ENCODE data around the gene DCUN1D1.

DCUN1D1 gene

DNA sequence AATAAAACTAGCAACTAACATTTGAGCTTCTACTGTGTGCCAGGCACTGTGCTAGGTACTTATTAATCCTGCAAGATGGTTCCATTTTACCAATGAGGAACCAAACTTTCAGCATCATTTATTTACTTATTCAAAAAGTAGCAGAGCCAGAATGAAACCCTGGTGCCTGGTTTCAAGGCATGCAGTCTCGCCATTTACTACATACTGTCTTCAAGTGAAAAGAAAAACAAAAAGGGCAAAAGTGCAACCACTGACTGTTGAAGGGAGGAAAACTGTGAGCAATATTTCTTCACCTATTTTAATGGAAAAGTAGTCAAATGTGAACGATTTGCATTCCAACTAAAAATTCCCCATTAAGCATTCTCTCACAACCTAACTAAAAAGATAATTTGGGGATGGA is 8.7 kb downstream of the DCUN1D1 start:
- no peak for DNase-seq

DNA sequence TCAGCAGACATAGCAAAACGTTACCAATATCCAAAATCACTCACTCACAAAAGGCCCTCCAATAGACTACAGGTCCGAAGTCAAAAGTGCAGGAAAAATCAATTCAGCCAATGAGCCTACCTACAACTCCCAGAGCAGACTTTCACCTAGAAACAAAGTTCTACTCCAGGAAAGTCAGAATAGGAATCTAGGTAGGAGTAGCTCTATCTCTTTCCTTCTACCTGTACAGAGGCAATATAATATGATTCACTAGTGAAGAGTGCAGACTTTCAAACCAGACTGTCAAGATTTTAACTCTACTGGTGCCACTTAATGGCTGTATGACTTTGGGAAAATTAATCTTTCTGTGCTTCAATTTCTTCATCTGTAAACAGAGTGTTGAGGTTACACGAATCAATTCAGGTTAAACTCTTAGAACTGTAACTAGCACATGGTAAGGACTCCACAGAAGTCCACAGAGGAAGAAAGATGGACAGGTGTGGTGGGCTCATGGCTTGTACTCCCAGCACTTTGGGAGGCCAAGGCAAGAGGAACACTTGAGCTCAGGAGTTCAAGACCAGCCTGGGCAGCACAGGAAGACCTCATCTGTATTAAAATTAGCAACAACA is 9.4 kb downstream of the DCUN1D1 start:
- no peak for DNase-seq

DNA sequence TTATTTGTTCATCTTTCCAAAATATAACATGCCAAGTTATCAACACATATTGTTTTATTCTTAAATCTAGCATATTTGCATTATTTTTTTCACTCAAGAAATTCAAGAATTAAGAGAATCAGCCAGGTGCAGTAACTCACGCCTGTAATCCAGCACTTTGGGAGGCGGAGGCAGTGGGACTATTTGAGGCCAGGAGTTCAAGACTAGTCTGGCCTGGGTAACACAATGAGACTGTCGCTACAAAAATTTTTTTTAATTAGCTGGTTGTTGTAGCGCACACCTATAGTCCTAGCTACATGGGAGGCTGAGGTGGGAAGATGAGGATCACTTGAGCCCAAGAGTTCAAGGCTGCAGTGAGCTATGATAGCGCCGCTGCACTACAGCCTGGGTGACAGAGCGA is 10.5 kb downstream of the DCUN1D1 start:
- DNase-seq, result no peak

DNA sequence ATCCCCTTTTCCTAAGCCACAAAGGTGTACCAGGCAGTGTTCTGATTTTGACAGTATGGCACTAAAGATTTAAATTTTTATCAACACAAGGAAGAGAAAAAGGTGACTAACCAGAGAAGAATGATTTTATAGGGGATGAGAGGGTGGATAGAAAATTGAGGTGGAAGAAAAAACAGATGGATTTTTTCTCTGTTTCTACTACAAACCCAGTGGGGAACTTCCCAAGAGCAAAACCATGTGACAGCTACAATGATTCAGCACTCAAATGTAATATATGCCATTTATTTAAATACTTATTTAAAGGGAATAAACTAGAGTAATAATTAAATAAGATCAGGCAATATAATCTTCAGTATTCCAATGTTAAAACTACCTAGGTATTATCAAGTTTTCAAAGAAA is 11.1 kb downstream of the DCUN1D1 start:
- no peak for DNase-seq

DNA sequence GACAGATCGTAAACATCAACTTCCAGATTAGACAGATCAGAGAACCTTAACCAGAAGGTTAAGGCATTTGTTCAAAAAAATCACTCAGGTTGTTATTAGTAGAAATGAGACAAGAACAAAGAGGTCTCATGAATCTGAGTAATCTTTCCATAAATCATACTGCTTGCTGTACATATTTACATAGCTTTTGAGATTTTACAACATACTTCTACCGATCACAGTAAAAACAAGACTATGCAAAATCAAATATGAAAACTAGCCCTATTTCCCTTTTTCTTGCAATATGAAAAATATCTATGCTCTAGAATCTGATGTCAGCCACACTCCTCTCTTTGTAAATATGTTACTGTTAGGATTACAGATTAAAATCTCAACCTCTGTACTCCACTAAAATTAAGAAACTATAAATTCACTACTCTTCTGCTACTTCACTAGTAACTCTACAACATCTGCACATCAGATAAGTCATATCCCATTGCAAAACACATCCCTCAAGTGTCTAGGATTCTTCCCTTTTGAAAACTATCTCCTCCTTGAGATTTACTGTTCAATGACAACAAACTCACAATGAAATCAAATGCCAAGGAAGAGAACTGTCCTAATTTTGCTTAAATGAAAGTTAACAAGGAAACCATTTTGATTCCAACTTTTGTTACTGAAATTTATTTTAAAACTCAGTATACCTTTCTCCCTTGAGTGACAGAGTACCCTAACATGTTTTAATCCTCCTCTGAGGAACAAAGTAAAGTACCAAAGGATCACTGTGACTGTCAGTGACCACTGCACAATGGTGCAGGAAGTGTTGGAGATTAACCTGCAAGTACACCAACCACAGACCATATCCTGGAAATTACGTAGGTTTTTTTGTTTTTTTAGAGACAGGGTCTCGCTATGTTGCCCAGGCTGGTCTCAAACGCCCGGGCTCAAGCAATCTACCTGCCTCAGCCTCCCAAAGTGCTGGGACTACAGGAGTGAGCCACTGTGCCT is 12.8 kb downstream of the DCUN1D1 start:
- peak in 1 of 2 experiments; percentile 10 for DNase-seq

DNA sequence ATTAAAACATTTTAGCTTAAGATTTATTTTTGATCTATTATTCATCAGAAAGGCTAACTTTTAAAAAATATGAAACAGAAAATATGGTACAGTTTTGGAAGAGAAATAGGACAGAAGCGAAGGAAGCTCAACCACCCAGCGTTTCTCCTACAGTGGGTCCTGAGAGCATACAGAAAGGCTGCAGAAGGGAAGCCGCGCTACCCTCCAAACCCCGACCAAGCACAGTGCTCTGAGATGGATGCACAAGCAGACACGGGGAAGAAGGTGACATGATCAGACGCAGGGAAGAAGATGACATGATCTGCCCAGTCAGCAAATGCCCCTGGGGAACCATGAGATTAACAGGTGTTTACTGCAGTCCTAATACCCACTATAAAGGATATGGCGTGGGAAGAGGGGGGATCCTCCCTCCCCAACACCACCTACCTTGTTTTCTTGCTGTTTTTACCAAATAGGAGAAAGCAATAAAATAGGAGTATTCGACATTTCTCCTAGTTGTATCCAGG is 14.4 kb downstream of the DCUN1D1 start:
- no peak for DNase-seq

DNA sequence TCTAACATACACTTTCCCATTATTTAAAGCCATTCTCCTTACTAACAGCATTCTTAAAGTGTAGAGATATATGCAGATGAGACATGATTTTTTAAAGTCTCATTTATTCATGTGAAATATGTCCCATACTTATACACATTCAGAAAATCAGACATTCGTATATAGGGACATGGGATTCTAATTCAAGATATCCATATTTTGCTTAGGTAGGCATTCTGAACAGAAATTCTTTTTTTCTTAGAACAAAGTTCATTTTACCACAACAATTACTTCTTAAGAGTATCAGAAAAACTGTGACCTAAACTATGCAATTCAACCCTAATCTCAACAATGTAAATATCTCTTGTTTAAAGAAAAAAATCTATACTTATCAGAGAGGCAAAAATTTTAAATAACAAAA is 16.2 kb downstream of the DCUN1D1 start:
- DNase-seq, result no peak

DNA sequence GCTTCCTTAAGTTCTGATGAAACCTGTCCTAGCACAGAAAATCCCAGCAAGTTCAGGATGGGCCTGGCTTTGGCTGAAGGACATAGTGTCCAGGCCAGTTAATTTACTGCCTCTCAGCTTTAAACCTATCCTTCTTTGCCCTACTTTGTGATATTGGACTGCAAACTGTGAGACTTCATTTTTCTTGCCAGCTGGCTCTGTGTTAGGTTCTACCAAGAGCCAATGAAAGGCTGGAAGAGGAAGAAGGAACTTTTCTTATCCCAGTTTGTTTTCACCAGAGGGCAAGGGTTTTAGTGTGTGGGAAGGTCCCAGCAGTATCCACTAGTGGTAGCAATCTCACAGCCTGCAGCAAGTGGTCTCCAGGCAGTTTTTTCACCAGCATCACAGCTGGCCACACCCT is 18.2 kb downstream of the DCUN1D1 start:
- no peak for DNase-seq

DNA sequence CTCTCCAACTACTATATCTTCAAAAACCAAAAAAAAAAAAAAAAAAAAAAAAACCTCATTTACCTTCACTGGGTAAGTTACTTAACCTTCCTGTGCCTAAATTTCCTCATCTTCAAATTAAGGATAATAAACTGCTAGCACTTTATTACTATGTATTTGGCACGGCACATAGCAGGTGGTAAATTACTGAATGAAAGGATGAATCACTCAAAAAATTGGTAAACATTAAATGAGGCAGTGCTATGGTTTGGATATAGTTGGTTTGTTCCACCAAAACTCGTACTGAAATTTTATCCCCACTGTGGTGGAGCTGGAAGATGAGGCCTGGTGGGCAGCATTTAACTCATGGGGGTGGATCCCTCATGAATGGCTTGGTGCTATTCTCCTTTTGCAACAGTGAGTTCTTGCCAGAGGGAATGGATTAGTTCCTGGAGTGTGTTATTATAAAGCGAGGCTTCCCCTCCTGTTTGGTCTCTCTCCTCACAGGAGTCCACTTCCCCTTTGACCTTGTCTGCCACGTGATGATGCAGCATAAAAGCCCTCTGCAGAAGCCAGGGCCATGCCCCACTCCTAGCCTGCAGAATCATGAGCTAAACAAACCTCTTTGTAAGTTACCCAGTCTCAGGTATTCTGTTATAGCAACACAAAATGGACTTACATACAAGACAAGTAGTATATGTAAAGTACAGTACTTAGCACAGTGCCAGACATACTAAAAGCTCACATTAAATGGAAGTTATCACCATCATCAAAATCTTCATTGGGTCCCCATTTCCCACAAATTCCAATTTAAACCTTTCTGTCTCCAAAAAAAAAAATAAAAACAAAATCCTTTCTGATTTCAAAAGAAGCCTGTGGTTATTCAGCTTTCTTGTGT is 20.6 kb downstream of the DCUN1D1 start:
- DNase-seq, result peak; percentile 19 to 42

DNA sequence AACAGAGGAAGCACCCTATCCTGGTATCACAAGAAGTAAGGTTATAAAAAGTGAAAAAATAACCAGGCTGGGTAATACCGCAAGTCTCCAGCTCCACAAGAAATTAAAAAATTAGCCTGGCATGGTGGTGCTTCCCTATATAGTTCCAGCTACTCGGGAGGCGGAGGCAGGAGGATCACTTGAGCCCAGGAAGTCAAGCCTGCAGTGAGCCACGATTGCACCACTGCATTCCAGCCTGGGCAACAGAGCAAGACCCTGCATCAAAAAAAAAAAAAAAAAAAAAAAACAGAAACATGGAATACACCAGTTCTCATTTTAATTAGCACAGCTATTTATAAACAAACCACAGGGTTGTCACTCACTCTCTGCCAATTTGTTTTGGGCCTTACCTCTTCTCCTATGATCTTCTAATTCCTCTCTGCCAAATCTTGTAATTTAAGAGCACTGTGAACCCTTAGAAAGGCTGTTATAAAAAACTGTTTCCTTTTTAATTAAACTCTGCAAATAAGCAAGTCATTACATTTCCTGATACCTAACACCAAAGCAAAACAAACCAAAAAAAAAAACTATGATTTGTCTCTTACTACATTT is 22.6 kb downstream of the DCUN1D1 start:
- no peak for DNase-seq

DNA sequence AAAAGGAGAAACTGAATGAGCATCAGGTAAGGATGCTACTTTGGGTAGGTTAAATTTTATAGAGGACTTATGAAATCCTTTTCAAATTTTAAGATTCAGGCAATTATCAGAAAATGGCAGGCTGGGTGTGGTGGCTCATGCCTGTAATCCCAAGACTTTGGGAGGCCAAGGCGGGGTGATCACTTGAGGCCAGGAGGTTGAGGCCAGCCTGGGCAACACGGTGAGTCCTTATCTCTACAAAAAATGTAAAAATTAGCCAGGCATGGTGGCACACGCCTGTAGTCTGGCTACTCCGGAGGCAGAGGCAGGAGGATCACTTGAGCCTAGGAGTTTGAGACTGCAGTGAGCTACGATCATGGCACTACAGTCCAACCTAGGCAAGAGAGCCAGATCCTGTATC is 23.1 kb downstream of the DCUN1D1 start:
- DNase-seq, result no peak

DNA sequence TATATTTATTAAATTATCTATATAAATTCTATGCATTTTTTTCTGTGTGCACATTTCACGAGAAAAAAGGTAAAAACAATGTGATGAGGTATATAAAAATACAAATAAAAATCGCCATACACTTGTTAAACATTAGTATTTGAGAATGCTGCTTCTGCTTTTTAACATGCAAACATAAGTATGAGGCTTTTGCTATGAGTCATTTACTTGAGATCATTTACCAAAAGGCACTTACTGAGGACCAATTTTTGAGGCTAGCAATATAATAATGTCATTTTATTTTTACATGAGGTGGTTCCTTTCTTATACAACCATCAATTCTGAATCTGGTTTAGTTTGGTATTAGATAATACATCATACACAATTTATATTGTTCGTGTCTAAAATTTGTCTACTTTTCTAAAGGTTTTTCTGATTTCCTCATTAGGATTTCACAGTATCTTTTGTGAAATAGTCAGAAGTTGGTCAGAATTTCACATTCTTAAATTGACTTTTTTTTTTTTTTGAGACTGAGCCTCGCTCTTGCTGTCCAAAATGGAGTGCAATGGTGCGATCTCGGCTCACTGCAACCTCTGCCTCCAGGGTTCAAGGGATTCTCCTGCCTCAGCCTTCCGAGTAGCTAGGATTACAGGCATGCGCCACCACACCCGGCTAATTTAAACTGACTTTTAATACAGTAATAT is 25.6 kb downstream of the DCUN1D1 start:
- no peak for DNase-seq

DNA sequence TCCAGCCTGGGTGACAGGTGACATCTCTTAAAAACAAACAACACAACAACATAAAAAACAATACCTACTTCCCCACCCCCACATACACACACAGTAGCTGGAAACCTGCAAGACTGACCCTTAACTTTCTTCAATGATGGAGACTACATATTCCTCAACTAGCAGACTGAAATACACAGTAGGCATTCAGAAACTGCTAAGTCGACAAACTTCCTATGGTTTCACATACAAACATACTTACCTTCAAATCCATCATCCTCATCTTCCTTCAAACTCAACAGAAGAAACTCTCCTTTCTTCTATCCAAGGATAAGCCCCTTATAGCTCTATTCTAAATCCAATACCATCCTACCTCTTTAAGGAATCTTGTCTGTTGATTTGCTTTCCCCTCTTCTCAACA is 30.6 kb downstream of the DCUN1D1 start:
- DNase-seq, result no peak

DNA sequence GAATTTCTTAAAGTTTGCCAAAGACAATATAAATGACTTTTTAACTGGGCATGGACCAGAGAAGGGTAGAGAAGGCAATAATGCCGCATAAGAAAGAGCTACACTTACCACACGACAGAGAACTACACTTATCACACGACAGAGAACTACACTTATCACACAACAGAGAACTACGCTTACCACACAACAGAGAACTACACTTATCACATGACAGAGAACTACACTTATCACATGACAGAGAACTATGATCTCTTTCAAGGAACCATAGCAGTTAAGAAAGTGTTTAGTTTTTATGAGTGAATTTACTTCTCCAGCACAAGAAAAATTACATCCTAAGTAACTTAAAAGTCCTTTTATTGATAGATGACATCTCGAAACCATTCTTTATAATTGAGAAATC is 32.0 kb downstream of the DCUN1D1 start:
- no peak for DNase-seq

DNA sequence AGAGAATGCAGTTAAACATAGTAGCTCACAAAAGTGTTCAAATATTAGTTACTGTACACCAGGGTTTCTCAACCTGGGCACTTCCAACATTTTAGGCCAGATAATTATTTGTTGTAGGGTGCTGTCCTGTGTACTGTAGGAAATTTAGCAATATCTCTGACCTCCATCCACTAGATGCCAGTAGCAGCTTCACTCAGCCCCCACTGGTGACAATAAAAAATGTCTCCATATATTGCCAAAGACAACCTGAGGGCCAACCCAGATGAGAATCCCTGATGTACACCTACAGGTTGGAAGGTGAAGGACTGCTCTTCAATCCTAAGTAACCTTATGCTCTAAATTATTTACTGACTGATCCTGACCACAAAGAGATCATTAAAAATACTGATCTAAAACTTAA is 32.5 kb downstream of the DCUN1D1 start:
- peak; percentile 19 to 27 for DNase-seq

DNA sequence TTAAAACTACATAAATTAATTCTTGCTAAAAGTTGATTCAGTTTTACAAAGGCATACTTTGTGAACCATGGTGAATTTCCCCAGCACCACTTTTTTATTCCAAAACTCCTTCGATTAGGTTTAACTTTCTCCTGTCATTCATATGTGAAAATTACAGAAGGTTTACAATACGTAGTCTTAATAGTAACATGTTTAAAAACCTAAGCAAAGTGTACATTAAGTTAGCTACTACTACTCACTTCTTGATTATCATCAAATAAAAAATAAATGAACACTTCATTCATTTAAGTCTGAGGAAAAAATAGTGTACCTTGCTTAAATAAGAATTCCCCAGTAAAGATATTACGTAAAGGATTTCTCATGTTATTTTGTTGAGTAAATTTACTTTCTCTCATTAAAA is 38.6 kb downstream of the DCUN1D1 start:
- DNase-seq, result no peak

DNA sequence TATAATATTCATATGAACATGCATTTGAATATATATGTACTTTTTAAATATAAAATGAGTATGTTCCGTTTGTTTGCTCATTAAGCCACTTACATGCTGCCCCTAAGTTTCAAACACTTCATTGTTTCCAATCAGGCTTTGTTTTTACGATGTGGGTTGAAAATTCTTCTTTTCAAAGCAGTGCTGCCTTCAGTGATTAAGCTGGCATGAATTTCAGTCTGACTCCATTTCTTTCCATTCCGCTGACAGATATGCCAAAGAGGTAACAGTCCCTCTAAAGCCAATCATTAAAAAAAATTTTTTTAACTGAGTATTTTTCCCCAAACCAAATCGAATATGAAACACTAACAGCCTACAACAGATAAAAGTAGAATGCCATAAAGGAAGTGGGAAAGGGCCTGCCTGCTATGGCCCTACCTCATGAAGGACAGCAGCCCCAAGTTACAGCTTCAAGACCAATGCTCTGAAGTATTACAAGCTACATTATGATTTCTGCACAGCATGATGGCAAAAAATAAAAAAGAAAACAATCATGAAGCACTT is 40.0 kb downstream of the DCUN1D1 start:
- DNase-seq, result no peak

DNA sequence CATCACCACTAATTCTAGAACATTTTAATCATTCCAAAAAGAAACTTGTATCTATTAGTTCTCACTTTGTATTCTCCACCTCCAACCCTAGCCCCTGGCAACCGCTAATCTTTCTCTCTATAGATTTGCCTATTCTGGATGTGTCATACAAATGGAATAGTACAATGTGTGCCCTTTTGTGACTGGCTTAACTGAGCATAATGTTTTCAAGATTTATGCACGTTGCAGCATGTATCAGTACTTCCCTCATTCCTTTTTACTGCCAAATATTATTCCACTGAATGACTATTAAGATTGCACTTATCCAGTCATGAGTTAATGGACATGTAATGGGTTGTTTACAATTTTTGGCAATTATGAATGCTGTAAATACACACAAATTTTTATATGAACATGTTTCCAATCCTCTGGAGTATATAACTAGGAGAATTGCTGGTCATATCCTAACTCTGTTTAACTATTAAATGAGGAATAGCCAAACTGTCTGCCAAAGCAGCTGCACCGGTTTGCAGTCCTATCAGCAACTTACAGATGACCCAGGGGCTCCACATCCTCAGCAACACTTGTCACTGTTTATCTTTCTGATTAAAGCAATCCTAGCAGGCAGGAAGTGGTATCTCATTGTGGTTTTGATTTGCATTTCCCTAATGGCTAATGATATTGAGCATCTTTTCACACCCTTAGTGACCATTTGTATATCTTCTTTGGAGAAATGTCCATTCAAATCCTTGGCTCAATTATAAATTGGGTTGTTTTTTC is 42.9 kb downstream of the DCUN1D1 start:
- DNase-seq, result no peak

DNA sequence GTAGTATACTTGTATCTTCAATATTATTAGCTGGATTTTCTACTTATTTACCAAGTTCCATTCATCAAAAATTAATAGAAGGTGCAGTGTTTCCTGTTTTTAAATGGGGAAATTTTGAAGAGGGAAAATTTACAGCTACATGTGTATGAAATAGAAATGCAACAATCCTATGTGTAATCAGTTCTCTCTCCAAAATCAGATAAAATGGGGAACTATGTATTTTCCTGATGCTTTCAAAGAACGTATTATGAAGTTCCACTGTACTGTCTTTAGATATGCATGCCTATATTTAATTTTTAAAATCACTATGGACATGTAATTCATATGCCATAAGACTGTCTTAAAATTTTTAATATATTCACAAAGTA is 43.4 kb downstream of the DCUN1D1 start:
- no peak for DNase-seq

DNA sequence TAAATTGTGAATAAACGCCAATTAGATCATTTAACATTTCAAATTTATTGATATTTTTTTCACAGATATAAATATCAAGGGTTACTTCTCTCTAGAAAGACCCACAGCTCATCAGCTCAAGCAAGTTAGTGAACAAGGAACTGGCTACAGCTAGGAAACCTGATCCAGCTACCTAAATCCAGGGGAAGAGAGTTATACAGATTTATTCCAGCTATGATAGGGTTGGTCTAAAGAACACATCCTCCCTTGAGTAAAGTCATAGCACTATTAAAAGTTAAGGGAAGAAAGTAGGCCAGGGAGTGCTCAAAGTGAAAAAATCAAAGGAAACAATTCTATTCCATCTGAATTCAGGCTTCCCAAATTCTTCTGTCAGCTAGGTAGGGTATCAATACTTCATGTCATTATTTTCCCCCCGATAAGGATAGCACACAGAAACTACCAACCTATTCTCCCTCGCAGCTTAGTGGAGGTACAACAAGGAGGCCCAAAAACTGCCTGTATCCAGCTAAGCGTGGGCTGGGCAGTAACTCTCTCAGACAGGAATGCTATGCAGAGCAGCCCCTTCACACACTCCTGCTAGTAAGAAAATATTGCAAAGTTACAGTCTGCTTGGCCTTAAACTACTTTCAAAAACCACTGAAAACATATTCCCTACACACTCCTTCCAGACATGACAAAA is 44.0 kb downstream of the DCUN1D1 start:
- no peak for DNase-seq

DNA sequence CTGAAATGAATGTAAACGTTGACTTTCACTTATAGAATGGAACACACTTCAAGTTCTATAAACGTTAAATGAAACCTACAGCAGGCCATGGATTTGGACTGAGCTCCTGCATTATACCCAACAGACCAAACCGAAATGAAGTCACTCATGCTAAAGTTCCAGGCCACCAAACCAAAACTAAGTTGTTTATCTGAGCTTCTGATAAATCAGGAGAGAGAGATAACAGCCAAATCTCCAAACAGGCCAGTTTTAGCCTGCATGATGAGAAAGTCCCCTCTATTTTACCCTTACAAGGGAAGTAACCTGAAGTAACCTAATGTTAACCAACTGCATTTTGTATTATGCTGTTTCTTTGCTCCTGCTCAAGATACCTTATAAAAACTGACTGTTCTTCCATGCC is 44.5 kb downstream of the DCUN1D1 start:
- DNase-seq, result no peak
